WTC11 (cell line): Measurements from ENCODE around the gene METTL6. TPM values are rescaled to one million over a fixed set of nuclear protein-coding genes. Genes with fewer than 3 reads are reported as not detected.
A peak's percentile ranks its signal among the peaks of the same experiment; 100 is the strongest.

Experiments
- ATAC-seq: fragments of 200-7000 bp; cut with Tn5 transposase; 2 replicates; pipeline ENCODE4 v1.10.0; 2021; ENCODE audit warnings: mild to moderate bottlenecking, moderate library complexity
- CTCF ChIA-PET: fragments of 300-600 bp; sonication (Branson Sonifier 250); formaldehyde crosslinking; loops from one replicate; lab custom pipeline; 2021; ENCODE audit warnings: antibody characterized with exemption; lab: Charles Lee
- POLR2A ChIA-PET: fragments of 350-600 bp; sonication (Branson Sonifier 250); formaldehyde crosslinking; loops from one replicate; lab custom pipeline; 2021; ENCODE audit warnings: antibody characterized with exemption; lab: Charles Lee
- DNase-seq: peaks from one replicate; pipeline ENCODE4 v3.0.0; 2021; ENCODE audit warnings: low spot score
- H3K27ac Mint-ChIP-seq: 2 replicates; pipeline ENCODE4 v1.8.0; 2021; ENCODE audit warnings: mixed read lengths
- H3K27me3 Mint-ChIP-seq: 2 replicates; pipeline ENCODE4 v1.8.0; 2021; ENCODE audit warnings: low read depth, mild to moderate bottlenecking, moderate library complexity, mixed read lengths
- H3K36me3 Mint-ChIP-seq: 2 replicates; pipeline ENCODE4 v1.8.0; 2021; ENCODE audit warnings: mixed read lengths
- H3K4me1 Mint-ChIP-seq: 2 replicates; pipeline ENCODE4 v1.8.0; 2022; ENCODE audit warnings: mixed read lengths
- H3K4me3 Mint-ChIP-seq: 2 replicates; pipeline ENCODE4 v1.8.0; 2021; ENCODE audit warnings: mild to moderate bottlenecking, moderate library complexity, mixed read lengths
- H3K9me3 Mint-ChIP-seq: 2 replicates; pipeline ENCODE4 v1.8.0; 2021; ENCODE audit warnings: mixed read lengths
- CREB1 ChIP-seq: sonication (generic); formaldehyde crosslinking; IDR thresholded peaks from 2 replicates; pipeline ENCODE4 v1.8.0; 2023; ENCODE audit warnings: mild to moderate bottlenecking, missing genetic modification reagents
- CTCF ChIP-seq: fragments of 200-600 bp; IDR thresholded peaks from 2 replicates; pipeline ENCODE4 v1.8.0; 2022; ENCODE audit warnings: antibody characterized with exemption
- JAZF1 ChIP-seq: fragments of 250-450 bp; sonication (Bioruptor Pico); IDR thresholded peaks from 2 replicates; pipeline ENCODE4 v1.9.0; 2021; ENCODE audit warnings: moderate library complexity, mild to moderate bottlenecking, inconsistent platforms
- JUN ChIP-seq: sonication (generic); formaldehyde crosslinking; IDR thresholded peaks from 2 replicates; pipeline ENCODE4 v1.8.0; 2023; ENCODE audit warnings: mild to moderate bottlenecking, missing genetic modification reagents
- TCF7 ChIP-seq: sonication (generic); formaldehyde crosslinking; IDR thresholded peaks from 2 replicates; pipeline ENCODE4 v1.8.0; 2022; ENCODE audit warnings: mild to moderate bottlenecking, low read depth, missing genetic modification reagents, moderate library complexity
- ZBTB21 ChIP-seq: sonication (generic); formaldehyde crosslinking; IDR thresholded peaks from 2 replicates; pipeline ENCODE4 v1.8.1; 2023; ENCODE audit warnings: mild to moderate bottlenecking, missing genetic modification reagents, borderline replicate concordance
- total RNA-seq: library from RNA; stranded (reverse); gene quantifications from 3 replicates; pipeline ENCODE4 v1.2.3, GENCODE V29; 2021
- TF ChIP-seq, protein P1 (sequence below): sonication (generic); formaldehyde crosslinking; IDR thresholded peaks from 2 replicates; pipeline ENCODE4 v1.8.1; 2023; ENCODE audit warnings: mild to moderate bottlenecking, missing genetic modification reagents
- TF ChIP-seq, protein P2 (sequence below): fragments of 250-450 bp; sonication (Bioruptor Pico); IDR thresholded peaks from 2 replicates; pipeline ENCODE4 v1.9.0; 2021; ENCODE audit warnings: mild to moderate bottlenecking
- TF ChIP-seq, protein P3 (sequence below): sonication (generic); formaldehyde crosslinking; IDR thresholded peaks from 2 replicates; pipeline ENCODE4 v1.8.0; 2022; ENCODE audit warnings: mild to moderate bottlenecking, missing genetic modification reagents
- TF ChIP-seq, protein P4 (sequence below): sonication (generic); formaldehyde crosslinking; IDR thresholded peaks from 2 replicates; pipeline ENCODE4 v1.8.1; 2023; ENCODE audit warnings: mild to moderate bottlenecking, missing genetic modification reagents, borderline replicate concordance
- TF ChIP-seq, protein P5 (sequence below): sonication (generic); formaldehyde crosslinking; IDR thresholded peaks from 2 replicates; pipeline ENCODE4 v1.8.0; 2023; ENCODE audit warnings: mild to moderate bottlenecking, missing genetic modification reagents

METTL6 gene
- total RNA-seq, 1 experiment from 2014 or later: 13.7 TPM

DNA sequence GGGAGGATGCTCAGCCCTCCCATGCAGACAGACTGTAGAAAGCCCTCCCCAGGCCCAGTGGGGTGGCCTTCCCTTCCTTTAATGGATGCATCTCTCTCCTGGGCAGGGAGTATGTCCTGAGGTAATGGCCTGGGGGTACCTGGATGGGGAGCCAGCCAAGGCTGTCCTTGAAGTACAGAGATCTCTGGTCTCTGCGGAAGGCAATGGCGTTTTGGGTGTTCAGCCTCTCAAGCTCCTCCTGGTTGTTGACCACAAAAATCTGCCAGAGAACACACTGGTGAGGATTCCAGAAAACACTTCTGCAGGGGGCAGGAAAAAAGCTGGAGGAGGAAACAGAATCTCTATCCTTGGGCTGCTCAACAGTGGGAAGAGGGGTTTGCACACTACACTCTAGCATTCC, 29.0 kb upstream of the METTL6 start (continued):
- no peak for TF ChIP-seq CTCF

- no peak for DNase-seq
- H3K27me3 Mint-ChIP-seq: no peaks in the 10 kb centered on the region
- CTCF ChIA-PET: interaction anchor here (1.5 to 1.6 kb wide), 2 partner anchors 50 to 71 kb away, joined by 3 to 4 read pairs; no protein-coding TSS in a partner anchor
- no peak for ATAC-seq
- no peak for TF ChIP-seq TCF7
- TF ChIP-seq, protein P1, sequence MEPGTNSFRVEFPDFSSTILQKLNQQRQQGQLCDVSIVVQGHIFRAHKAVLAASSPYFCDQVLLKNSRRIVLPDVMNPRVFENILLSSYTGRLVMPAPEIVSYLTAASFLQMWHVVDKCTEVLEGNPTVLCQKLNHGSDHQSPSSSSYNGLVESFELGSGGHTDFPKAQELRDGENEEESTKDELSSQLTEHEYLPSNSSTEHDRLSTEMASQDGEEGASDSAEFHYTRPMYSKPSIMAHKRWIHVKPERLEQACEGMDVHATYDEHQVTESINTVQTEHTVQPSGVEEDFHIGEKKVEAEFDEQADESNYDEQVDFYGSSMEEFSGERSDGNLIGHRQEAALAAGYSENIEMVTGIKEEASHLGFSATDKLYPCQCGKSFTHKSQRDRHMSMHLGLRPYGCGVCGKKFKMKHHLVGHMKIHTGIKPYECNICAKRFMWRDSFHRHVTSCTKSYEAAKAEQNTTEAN (CRISPR knock-in tag): no peak
- TF ChIP-seq, all 79 proteins: peak for 0
- no peaks in the 10 kb centered on the region for H3K4me1 Mint-ChIP-seq
- POLR2A ChIA-PET: no interaction called here
- H3K4me3 Mint-ChIP-seq: no peak overlapping the region
- peak overlapping the region; percentile 49; the same call in 1 of the 2 replicates for H3K27ac Mint-ChIP-seq
- H3K36me3 Mint-ChIP-seq: no peaks in the 10 kb centered on the region
- H3K9me3 Mint-ChIP-seq: peaks cover 4% of the 10 kb centered on the region; the same call in 1 of the 2 replicates
These were observed 28.4 kb upstream of the METTL6 start for GRCh38 chr3:15455756-15456155.

GRCh38 chr3:15454965-15455364, 27.6 kb upstream of the METTL6 start:
- DNase-seq: no peak
- POLR2A ChIA-PET: interaction anchor here (0.6 kb wide), 1 partner anchor 384 kb away, joined by 3 read pairs; no protein-coding TSS in a partner anchor
- no peak for ATAC-seq
- no peak overlapping the region for H3K4me3 Mint-ChIP-seq
- no peak overlapping the region for H3K27ac Mint-ChIP-seq
- no peaks in the 10 kb centered on the region for H3K36me3 Mint-ChIP-seq
- no peaks in the 10 kb centered on the region for H3K4me1 Mint-ChIP-seq
- H3K9me3 Mint-ChIP-seq: peaks cover 4% of the 10 kb centered on the region; the same call in 1 of the 2 replicates
- TF ChIP-seq, protein P2, sequence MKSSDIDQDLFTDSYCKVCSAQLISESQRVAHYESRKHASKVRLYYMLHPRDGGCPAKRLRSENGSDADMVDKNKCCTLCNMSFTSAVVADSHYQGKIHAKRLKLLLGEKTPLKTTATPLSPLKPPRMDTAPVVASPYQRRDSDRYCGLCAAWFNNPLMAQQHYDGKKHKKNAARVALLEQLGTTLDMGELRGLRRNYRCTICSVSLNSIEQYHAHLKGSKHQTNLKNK (CRISPR knock-in tag): no peak
- CTCF ChIA-PET: interaction anchor here (0.6 to 1.6 kb wide), 4 partner anchors 17 to 342 kb away, joined by 3 to 4 read pairs (median 4); no protein-coding TSS in a partner anchor
- no peaks in the 10 kb centered on the region for H3K27me3 Mint-ChIP-seq

DNA sequence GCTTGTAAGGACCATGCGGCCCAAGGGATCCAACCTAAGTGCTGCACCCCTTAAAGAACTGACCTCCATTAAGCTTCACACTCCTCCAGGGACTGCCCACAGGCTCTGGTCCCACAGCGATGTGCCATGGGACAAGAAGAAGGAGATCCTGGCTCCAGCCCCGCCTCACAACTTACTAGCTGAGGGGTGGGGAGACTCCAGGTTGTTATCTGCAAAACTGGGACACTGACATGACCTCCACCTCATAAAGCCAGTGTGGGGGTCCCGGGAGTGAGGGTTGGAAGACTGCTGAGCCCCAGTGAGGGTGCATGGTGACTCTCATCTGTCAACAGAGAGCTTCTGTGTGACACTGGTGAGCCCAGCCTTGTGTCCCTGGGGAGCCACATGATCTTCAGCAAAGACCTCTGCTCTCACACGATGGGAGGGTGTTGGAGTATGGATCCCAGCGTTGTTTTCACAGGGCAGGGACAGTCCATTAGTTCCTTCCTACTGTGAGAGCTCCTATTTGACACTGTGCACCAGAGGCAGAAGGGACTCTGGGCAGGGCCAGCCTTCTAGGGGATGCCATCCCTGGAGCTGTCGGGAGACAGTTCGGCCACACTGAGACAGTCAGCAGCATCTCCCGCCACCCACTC, 26.8 kb upstream of the METTL6 start:
- CTCF ChIA-PET: interaction anchor here (1.1 to 1.6 kb wide), 3 partner anchors 18 to 73 kb away, joined by 3 to 4 read pairs (median 4); no protein-coding TSS in a partner anchor
- ATAC-seq (no peak), DNase-seq (no peak)
- H3K9me3 Mint-ChIP-seq: peaks cover 4% of the 10 kb centered on the region; the same call in 1 of the 2 replicates
- H3K27ac Mint-ChIP-seq: no peak overlapping the region
- peaks cover under 1% of the 10 kb centered on the region; the same call in 1 of the 2 replicates for H3K4me1 Mint-ChIP-seq
- no peaks in the 10 kb centered on the region for H3K27me3 Mint-ChIP-seq
- H3K36me3 Mint-ChIP-seq: no peaks in the 10 kb centered on the region
- H3K4me3 Mint-ChIP-seq: no peak overlapping the region
- TF ChIP-seq ZBTB21: no peak
- TF ChIP-seq, protein P3, sequence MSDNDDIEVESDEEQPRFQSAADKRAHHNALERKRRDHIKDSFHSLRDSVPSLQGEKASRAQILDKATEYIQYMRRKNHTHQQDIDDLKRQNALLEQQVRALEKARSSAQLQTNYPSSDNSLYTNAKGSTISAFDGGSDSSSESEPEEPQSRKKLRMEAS (CRISPR knock-in tag): no peak
- POLR2A ChIA-PET: no interaction called here

- Mint-ChIP-seq H3K27me3 (no peaks in the 10 kb centered on the region), H3K36me3 (no peaks in the 10 kb centered on the region), H3K4me1 (peaks cover 4% of the 10 kb centered on the region; the same call in 1 of the 2 replicates), H3K9me3 (peaks cover 4% of the 10 kb centered on the region; the same call in 1 of the 2 replicates), H3K4me3 (no peak overlapping the region), H3K27ac (no peak overlapping the region)
- CTCF ChIA-PET: no interaction called here
- ATAC-seq (no peak), DNase-seq (no peak)
- TF ChIP-seq, protein P4, sequence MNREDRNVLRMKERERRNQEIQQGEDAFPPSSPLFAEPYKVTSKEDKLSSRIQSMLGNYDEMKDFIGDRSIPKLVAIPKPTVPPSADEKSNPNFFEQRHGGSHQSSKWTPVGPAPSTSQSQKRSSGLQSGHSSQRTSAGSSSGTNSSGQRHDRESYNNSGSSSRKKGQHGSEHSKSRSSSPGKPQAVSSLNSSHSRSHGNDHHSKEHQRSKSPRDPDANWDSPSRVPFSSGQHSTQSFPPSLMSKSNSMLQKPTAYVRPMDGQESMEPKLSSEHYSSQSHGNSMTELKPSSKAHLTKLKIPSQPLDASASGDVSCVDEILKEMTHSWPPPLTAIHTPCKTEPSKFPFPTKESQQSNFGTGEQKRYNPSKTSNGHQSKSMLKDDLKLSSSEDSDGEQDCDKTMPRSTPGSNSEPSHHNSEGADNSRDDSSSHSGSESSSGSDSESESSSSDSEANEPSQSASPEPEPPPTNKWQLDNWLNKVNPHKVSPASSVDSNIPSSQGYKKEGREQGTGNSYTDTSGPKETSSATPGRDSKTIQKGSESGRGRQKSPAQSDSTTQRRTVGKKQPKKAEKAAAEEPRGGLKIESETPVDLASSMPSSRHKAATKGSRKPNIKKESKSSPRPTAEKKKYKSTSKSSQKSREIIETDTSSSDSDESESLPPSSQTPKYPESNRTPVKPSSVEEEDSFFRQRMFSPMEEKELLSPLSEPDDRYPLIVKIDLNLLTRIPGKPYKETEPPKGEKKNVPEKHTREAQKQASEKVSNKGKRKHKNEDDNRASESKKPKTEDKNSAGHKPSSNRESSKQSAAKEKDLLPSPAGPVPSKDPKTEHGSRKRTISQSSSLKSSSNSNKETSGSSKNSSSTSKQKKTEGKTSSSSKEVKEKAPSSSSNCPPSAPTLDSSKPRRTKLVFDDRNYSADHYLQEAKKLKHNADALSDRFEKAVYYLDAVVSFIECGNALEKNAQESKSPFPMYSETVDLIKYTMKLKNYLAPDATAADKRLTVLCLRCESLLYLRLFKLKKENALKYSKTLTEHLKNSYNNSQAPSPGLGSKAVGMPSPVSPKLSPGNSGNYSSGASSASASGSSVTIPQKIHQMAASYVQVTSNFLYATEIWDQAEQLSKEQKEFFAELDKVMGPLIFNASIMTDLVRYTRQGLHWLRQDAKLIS (CRISPR knock-in tag): no peak
- TF ChIP-seq CREB1: no peak
- TF ChIP-seq JAZF1 (CRISPR knock-in tag): no peak
- TF ChIP-seq, protein P5, sequence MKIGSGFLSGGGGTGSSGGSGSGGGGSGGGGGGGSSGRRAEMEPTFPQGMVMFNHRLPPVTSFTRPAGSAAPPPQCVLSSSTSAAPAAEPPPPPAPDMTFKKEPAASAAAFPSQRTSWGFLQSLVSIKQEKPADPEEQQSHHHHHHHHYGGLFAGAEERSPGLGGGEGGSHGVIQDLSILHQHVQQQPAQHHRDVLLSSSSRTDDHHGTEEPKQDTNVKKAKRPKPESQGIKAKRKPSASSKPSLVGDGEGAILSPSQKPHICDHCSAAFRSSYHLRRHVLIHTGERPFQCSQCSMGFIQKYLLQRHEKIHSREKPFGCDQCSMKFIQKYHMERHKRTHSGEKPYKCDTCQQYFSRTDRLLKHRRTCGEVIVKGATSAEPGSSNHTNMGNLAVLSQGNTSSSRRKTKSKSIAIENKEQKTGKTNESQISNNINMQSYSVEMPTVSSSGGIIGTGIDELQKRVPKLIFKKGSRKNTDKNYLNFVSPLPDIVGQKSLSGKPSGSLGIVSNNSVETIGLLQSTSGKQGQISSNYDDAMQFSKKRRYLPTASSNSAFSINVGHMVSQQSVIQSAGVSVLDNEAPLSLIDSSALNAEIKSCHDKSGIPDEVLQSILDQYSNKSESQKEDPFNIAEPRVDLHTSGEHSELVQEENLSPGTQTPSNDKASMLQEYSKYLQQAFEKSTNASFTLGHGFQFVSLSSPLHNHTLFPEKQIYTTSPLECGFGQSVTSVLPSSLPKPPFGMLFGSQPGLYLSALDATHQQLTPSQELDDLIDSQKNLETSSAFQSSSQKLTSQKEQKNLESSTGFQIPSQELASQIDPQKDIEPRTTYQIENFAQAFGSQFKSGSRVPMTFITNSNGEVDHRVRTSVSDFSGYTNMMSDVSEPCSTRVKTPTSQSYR: no peak
- TF ChIP-seq JUN (CRISPR knock-in tag): no peak
- POLR2A ChIA-PET: no interaction called here
These were observed 26.2 kb upstream of the METTL6 start for GRCh38 chr3:15453501-15453900.
